NB4 (cell line): Measurements from ENCODE around the gene UVRAG.

Source experiments
- DNase-seq: peaks from one replicate; pipeline ENCODE4 v3.0.0; 2010; ENCODE audit warnings: low read depth
- H3K4me3 ChIP-seq: one replicate; pipeline ENCODE4 v1.5.1; 2011; ENCODE audit warnings: mild to moderate bottlenecking, low read depth, low read length, moderate library complexity
- CTCF ChIP-seq: IDR thresholded peaks from one replicate; pipeline ENCODE4 v1.5.1; 2012; ENCODE audit warnings: low read depth, low read length
- MAX ChIP-seq: IDR thresholded peaks from 2 replicates; pipeline ENCODE4 v1.6.1; 2011; ENCODE audit warnings: low read depth, low read length
- MYC ChIP-seq: IDR thresholded peaks from 2 replicates; pipeline ENCODE4 v1.6.1; 2011; ENCODE audit warnings: low read depth, low read length
- POLR2A ChIP-seq: IDR thresholded peaks from 2 replicates; pipeline ENCODE4 v1.6.1; 2011; ENCODE audit warnings: mild to moderate bottlenecking; ENCODE audit not compliant: insufficient read length; ENCODE audit errors: extremely low read depth

The UVRAG gene

GRCh38 chr11:75920848-75921247 is 105.8 kb downstream of the UVRAG start:
- no peak for DNase-seq
- H3K4me3 ChIP-seq: no peak overlapping the region
- no peak for TF ChIP-seq MAX
- TF ChIP-seq MYC: no peak
- TF ChIP-seq CTCF: no peak
- no peak for TF ChIP-seq POLR2A

- TF ChIP-seq CTCF: no peak
- TF ChIP-seq MYC: no peak
- TF ChIP-seq MAX: no peak
- TF ChIP-seq POLR2A: no peak
- no peak overlapping the region for H3K4me3 ChIP-seq
- DNase-seq: no peak
Observed at GRCh38 chr11:75921808-75922207, 106.8 kb downstream of the UVRAG start.

GRCh38 chr11:75924966-75925784 is 110.2 kb downstream of the UVRAG start:
- TF ChIP-seq MAX (no peak), CTCF (no peak), POLR2A (no peak), MYC (no peak)
- no peak for DNase-seq
- H3K4me3 ChIP-seq: no peak overlapping the region

- no peak overlapping the region for H3K4me3 ChIP-seq
- TF ChIP-seq MAX: no peak
- TF ChIP-seq MYC: no peak
- TF ChIP-seq POLR2A: no peak
- TF ChIP-seq CTCF: no peak
- no peak for DNase-seq
Observed at GRCh38 chr11:75925785-75926164, 110.8 kb downstream of the UVRAG start.

GRCh38 chr11:75929706-75930105 is 114.7 kb downstream of the UVRAG start:
- no peak for DNase-seq
- TF ChIP-seq MAX: no peak
- no peak for TF ChIP-seq MYC
- no peak overlapping the region for H3K4me3 ChIP-seq

GRCh38 chr11:75930534-75930933 is 115.5 kb downstream of the UVRAG start:
- H3K4me3 ChIP-seq: no peak overlapping the region
- DNase-seq: no peak
- TF ChIP-seq MYC (no peak), CTCF (no peak), MAX (no peak), POLR2A (no peak)
